Transverse colon (tissue), 4 donors: ENCODE data around the gene ING1. TPM values are rescaled to one million over a fixed set of nuclear protein-coding genes. Genes with fewer than 3 reads are reported as not detected.
"Not testable (repeated sequence)": the region's sequence is repeated elsewhere in the genome, so short reads cannot be mapped to it uniquely, and the experiment has no call there.

Experiments
- DNase-seq: peaks from one replicate; pipeline ENCODE4 v3.0.0-alpha.2; 2019
- H3K27ac ChIP-seq, 4 donors: fragments of 200-600 bp; sonication (generic); 2 replicates each; pipeline ENCODE4 v1.5.1; 2016 to 2018; ENCODE audit warnings: inconsistent platforms in 4 of 4
- H3K27me3 ChIP-seq: fragments of 200-600 bp; sonication (generic); 2 replicates; pipeline ENCODE4 v1.5.1; 2017; ENCODE audit warnings: inconsistent platforms
- H3K36me3 ChIP-seq, 4 donors: fragments of 200-600 bp; sonication (generic); 2 replicates each; pipeline ENCODE4 v1.5.1; 2017 to 2019; ENCODE audit warnings: inconsistent platforms in 4 of 4
- H3K4me1 ChIP-seq, 4 donors: fragments of 200-600 bp; sonication (generic); 2 replicates each; pipeline ENCODE4 v1.5.1; 2017 to 2020; ENCODE audit warnings: inconsistent platforms in 4 of 4
- H3K4me3 ChIP-seq, 4 donors: fragments of 200-600 bp; sonication (generic); 1 replicate in 1 of 4; 2 replicates in 3 of 4; pipeline versions ENCODE4 v1.5.1 to v1.6.1; 2017 to 2019; ENCODE audit warnings: inconsistent platforms in 4 of 4
- H3K9me3 ChIP-seq, 2 donors: fragments of 200-600 bp; sonication (generic); 2 replicates each; pipeline ENCODE4 v1.5.1; 2017 to 2019; ENCODE audit warnings: inconsistent platforms in 2 of 2
- CTCF ChIP-seq, 5 experiments: fragments of 200-600 bp in 3 of 5; fragments of 450-650 bp in 2 of 5; sonication (generic) in 3 of 5; IDR thresholded peaks; 1 replicate in 2 of 5; 2 replicates in 3 of 5; pipeline ENCODE4 v1.5.1; 2016 to 2017; ENCODE audit warnings: antibody characterized with exemption in 5 of 5, inconsistent platforms in 3 of 5, mild to moderate bottlenecking in 2 of 5, moderate library complexity in 1 of 5
- EP300 ChIP-seq: sonication (generic); formaldehyde crosslinking; IDR thresholded peaks from one replicate; pipeline ENCODE4 v1.6.1; 2017; ENCODE audit warnings: antibody characterized with exemption, low read depth
- POLR2A ChIP-seq: fragments of 450-650 bp; IDR thresholded peaks from one replicate; pipeline ENCODE4 v1.6.1; 2016; ENCODE audit warnings: antibody characterized with exemption, mild to moderate bottlenecking, moderate library complexity
- POLR2AphosphoS5 ChIP-seq, 3 donors: sonication (generic); formaldehyde crosslinking; IDR thresholded peaks; one replicate each; pipeline ENCODE4 v1.6.1; 2016; ENCODE audit warnings: antibody characterized with exemption in 3 of 3
- WGBS, 2 donors: methylation state at CpG; one replicate each; pipeline ENCODE4 v1.1.5; 2018; ENCODE audit warnings: low coverage in 1 of 2; 5-methylcytosine and 5-hydroxymethylcytosine counted together
- in situ Hi-C, 4 donors: fragments of 200-750 bp; cut with MboI; loops; one replicate each; pipeline versions ENCODE4 v1.15.0 to v1.15.1; 2017; ENCODE audit warnings: low sequenced_read_pairs in 3 of 4, low pct_ligation_motif_present in 1 of 4, low pct_unique_long_range_greater_than_20kb in 1 of 4
- intact Hi-C: fragments of 100-400 bp; cut with DNase I; formaldehyde crosslinking; loops from one replicate; pipeline ENCODE4 v1.15.1; 2023; ENCODE audit warnings: low total_unique reads
- total RNA-seq, 4 donors: library from RNA; depleted of rRNA; stranded (reverse); fragments of >200 nt; gene quantifications; one replicate each; pipeline ENCODE4 v1.1.0, GENCODE V29; 2016

Gene ING1
- total RNA-seq, 4 donors from 2014 or later: 14.9 to 35.5 (median 25.8) TPM

GRCh38 chr13:110699148-110700145 is 14.1 kb upstream of the ING1 start:
- Histone ChIP-seq H3K36me3 (peaks cover 0 to 25% (median 12%) of the 10 kb centered on the region in 4 donors), H3K27me3 (no peaks in the 10 kb centered on the region), H3K9me3 (no peaks in the 10 kb centered on the region), H3K4me1 (peaks cover 0 to 5% (median 1%) of the 10 kb centered on the region in 4 donors), H3K4me3 (no peak overlapping the region), H3K27ac (no peak overlapping the region)
- TF ChIP-seq POLR2AphosphoS5 (IDR thresholded peaks at IDR 0.05): no peak
- TF ChIP-seq EP300: no peak
- TF ChIP-seq CTCF (IDR thresholded peaks at IDR 0.05): no peak
- TF ChIP-seq POLR2A: no peak
- in situ Hi-C loops: loop anchor here in 3 of 4 donors (10.0 to 25.0 kb wide), 5 partner anchors 85 to 463 kb away; partner anchors contain the start of genes ANKRD10 (in 2 of the 3) and NAXD (in 2 of the 3)
- intact Hi-C loops: no loop called here
- 77 to 93% methylated on average over 9 to 14 of the region's 15 CpGs for WGBS, 2 donors
- no peak for DNase-seq

GRCh38 chr13:110700186-110700585 is 13.3 kb upstream of the ING1 start:
- no peak overlapping the region for H3K4me3 ChIP-seq
- in situ Hi-C loops: loop anchor here in 2 of 4 donors (10.0 to 25.0 kb wide), 4 partner anchors 85 to 462 kb away; partner anchors contain the start of genes ANKRD10 (in 2 of the 2) and NAXD (in 2 of the 2)
- DNase-seq: no peak
- 94 to 97% methylated on average over 2 to 14 of the region's 14 CpGs for WGBS, 2 donors
- intact Hi-C loops: no loop called here
- no peak for TF ChIP-seq EP300
- TF ChIP-seq POLR2A: no peak
- no peak for TF ChIP-seq CTCF (IDR thresholded peaks at IDR 0.05)
- TF ChIP-seq POLR2AphosphoS5 (IDR thresholded peaks at IDR 0.05): no peak
- no peaks in the 10 kb centered on the region for H3K27me3 ChIP-seq
- no peaks in the 10 kb centered on the region for H3K9me3 ChIP-seq
- no peak overlapping the region for H3K27ac ChIP-seq
- peaks cover 0 to 12% (median 7%) of the 10 kb centered on the region in 4 donors for H3K4me1 ChIP-seq
- peaks cover 0 to 25% (median 12%) of the 10 kb centered on the region in 4 donors for H3K36me3 ChIP-seq

GRCh38 chr13:110700641-110701040 is 12.9 kb upstream of the ING1 start:
- in situ Hi-C loops: loop anchor here in 2 of 4 donors (10.0 to 25.0 kb wide), 4 partner anchors 86 to 462 kb away; partner anchors contain the start of genes ANKRD10 (in 2 of the 2) and NAXD (in 2 of the 2)
- no peak overlapping the region for H3K27ac ChIP-seq
- H3K27me3 ChIP-seq: no peaks in the 10 kb centered on the region
- H3K4me3 ChIP-seq: no peak overlapping the region
- WGBS, 2 donors: 82 to 90% methylated on average over 8 of the region's 8 CpGs
- TF ChIP-seq EP300 (no peak), CTCF (IDR thresholded peaks at IDR 0.05) (no peak), POLR2A (no peak), POLR2AphosphoS5 (IDR thresholded peaks at IDR 0.05) (no peak)
- H3K36me3 ChIP-seq: peaks cover 0 to 25% (median 12%) of the 10 kb centered on the region in 4 donors
- intact Hi-C loops: no loop called here
- H3K4me1 ChIP-seq: peaks cover 0 to 14% (median 10%) of the 10 kb centered on the region in 4 donors
- no peak for DNase-seq
- H3K9me3 ChIP-seq: no peaks in the 10 kb centered on the region

GRCh38 chr13:110701061-110701460 is 12.4 kb upstream of the ING1 start:
- H3K36me3 ChIP-seq: peaks cover 0 to 25% (median 12%) of the 10 kb centered on the region in 4 donors
- in situ Hi-C loops: loop anchor here in 2 of 4 donors (10.0 to 25.0 kb wide), 4 partner anchors 86 to 461 kb away; partner anchors contain the start of genes ANKRD10 (in 2 of the 2) and NAXD (in 2 of the 2)
- intact Hi-C loops: not testable (repeated sequence)

More at GRCh38 chr13:110701061-110701460, 12.4 kb upstream of the ING1 start:
- H3K27me3 ChIP-seq, H3K9me3 ChIP-seq, H3K4me3 ChIP-seq, DNase-seq, H3K27ac ChIP-seq: not testable (repeated sequence)
- 91 to 96% methylated on average over 4 to 7 of the region's 7 CpGs for WGBS, 2 donors
- peaks cover 0 to 14% (median 10%) of the 10 kb centered on the region in 4 donors for H3K4me1 ChIP-seq
